ENCODE data around the gene PTPRZ1. TPM values are rescaled to one million over a fixed set of nuclear protein-coding genes. Genes with fewer than 3 reads are reported as not detected.

Gene PTPRZ1
- total and polyA plus RNA-seq, 10 of the 15 experiments (the other 5 are each of a cell fraction or from before 2014, with no cell fraction given): 0.05 to 0.21 (median 0.11) TPM; not detected in 7

DNA sequence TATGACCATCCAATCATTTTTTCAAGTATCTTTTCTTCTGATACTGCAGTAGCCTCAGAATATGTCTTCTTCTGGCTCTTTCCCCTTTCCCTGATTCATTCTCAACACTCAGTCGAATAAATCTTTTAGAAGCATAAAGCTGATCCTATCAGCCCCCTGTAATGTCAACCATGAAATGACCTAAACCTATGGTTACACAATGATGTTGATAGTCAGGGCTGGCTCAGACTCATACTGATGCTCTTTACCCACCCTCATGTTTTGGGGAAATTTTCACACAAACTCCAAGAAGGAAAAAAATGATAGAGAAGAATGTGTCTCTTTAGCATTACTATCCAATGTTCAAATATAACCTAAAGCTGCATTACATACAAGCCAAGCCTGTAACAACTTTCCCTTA is 195.1 kb downstream of the PTPRZ1 start:
- in situ Hi-C loops (cut with MboI): no loop called here
- TF ChIP-seq CBX3 (IDR thresholded peaks at IDR 0.05; ENCODE audit: borderline replicate concordance, low read depth) (no peak), RBBP5 (conservative IDR thresholded peaks at IDR 0.05) (no peak), STAT3 (IDR thresholded peaks at IDR 0.05; ENCODE audit: low read depth, low read length) (no peak), SUZ12 (IDR thresholded peaks at IDR 0.05; ENCODE audit: unreplicated experiment) (no peak), RAD51 (IDR thresholded peaks at IDR 0.05) (no peak), KDM1A (IDR thresholded peaks at IDR 0.05; ENCODE audit: borderline replicate concordance) (no peak), NRF1 (conservative IDR thresholded peaks at IDR 0.05; ENCODE audit: low read depth, low read length) (no peak), WRNIP1 (IDR thresholded peaks at IDR 0.05; ENCODE audit: borderline replicate concordance, low read depth, low read length) (no peak), ZBED1 (IDR thresholded peaks at IDR 0.05; ENCODE audit: borderline replicate concordance) (no peak), TCF7 (IDR thresholded peaks at IDR 0.05; ENCODE audit: borderline replicate concordance) (no peak), NBN (IDR thresholded peaks at IDR 0.05) (no peak), SMAD1 (IDR thresholded peaks at IDR 0.05; ENCODE audit: low read depth, partially characterized antibody) (no peak), BCL3 (IDR thresholded peaks at IDR 0.05; ENCODE audit: borderline replicate concordance, insufficient read depth, low read depth, low read length, poor library complexity, severe bottlenecking) (no peak), BCL11A (IDR thresholded peaks at IDR 0.05; ENCODE audit: low read depth, low read length) (no peak), SIX5 (IDR thresholded peaks at IDR 0.05; ENCODE audit: low read depth, low read length, severe bottlenecking) (no peak), IKZF1 (conservative IDR thresholded peaks at IDR 0.05) (no peak), NR2C1 (IDR thresholded peaks at IDR 0.05) (no peak), CHD2 (IDR thresholded peaks at IDR 0.05; ENCODE audit: borderline replicate concordance, low read depth, low read length) (no peak)
- TF ChIP-seq, protein P1, sequence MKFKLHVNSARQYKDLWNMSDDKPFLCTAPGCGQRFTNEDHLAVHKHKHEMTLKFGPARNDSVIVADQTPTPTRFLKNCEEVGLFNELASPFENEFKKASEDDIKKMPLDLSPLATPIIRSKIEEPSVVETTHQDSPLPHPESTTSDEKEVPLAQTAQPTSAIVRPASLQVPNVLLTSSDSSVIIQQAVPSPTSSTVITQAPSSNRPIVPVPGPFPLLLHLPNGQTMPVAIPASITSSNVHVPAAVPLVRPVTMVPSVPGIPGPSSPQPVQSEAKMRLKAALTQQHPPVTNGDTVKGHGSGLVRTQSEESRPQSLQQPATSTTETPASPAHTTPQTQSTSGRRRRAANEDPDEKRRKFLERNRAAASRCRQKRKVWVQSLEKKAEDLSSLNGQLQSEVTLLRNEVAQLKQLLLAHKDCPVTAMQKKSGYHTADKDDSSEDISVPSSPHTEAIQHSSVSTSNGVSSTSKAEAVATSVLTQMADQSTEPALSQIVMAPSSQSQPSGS (IDR thresholded peaks at IDR 0.05; ENCODE audit: low read length): no peak
- TF ChIP-seq, protein P2, sequence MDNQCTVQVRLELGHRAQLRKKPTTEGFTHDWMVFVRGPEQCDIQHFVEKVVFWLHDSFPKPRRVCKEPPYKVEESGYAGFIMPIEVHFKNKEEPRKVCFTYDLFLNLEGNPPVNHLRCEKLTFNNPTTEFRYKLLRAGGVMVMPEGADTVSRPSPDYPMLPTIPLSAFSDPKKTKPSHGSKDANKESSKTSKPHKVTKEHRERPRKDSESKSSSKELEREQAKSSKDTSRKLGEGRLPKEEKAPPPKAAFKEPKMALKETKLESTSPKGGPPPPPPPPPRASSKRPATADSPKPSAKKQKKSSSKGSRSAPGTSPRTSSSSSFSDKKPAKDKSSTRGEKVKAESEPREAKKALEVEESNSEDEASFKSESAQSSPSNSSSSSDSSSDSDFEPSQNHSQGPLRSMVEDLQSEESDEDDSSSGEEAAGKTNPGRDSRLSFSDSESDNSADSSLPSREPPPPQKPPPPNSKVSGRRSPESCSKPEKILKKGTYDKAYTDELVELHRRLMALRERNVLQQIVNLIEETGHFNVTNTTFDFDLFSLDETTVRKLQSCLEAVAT (IDR thresholded peaks at IDR 0.05): no peak

More for the DNA sequence above, 195.1 kb downstream of the PTPRZ1 start:
- no peak overlapping the region for H3K4me3 ChIP-seq
- intact Hi-C loops (cut with micrococcal nuclease; ENCODE audit: unreplicated experiment): no loop called here
- CTCF ChIA-PET: interaction anchor here (2.4 kb wide), 1 partner anchor 11 kb away, joined by 7 read pairs; no protein-coding TSS in a partner anchor
- no peak for DNase-seq (ENCODE audit: low read depth, low spot score)
- no peak overlapping the region for H2AFZ ChIP-seq (ENCODE audit: control insufficient read depth, low read depth, low read length)
- FAIRE-seq: no peak
- H3K79me2 ChIP-seq (ENCODE audit: control insufficient read depth, insufficient read depth, low read length): no peaks in the 10 kb centered on the region
- H3K9ac ChIP-seq (ENCODE audit: control insufficient read depth, insufficient read depth, low read length): no peak overlapping the region
- no TSS peak for BruUV-seq (replicated peaks)
- POLR2A ChIA-PET: no interaction called here
- SMC1A ChIA-PET (ENCODE audit: uncharacterized antibody, unreplicated experiment): no interaction called here
- H4K20me1 ChIP-seq (ENCODE audit: control insufficient read depth, insufficient read depth): no peaks in the 10 kb centered on the region
- WGBS (ENCODE audit: insufficient coverage, insufficient replicate concordance, low lambda C conversion rate, missing lambda C conversion rate): 0% methylated on average over 1 of the region's 1 CpG
- no peaks in the 10 kb centered on the region for H3K27me3 ChIP-seq (replicated peaks in 1 of 2; ENCODE audit: control insufficient read depth in 2 of 2, insufficient read depth in 2 of 2, low read length in 1 of 2)
- ATAC-seq: no peak
- no peak overlapping the region for H3K4me2 ChIP-seq (ENCODE audit: control insufficient read depth, insufficient read depth)
- H3K27ac ChIP-seq (ENCODE audit: control insufficient read depth, insufficient read depth): no peak overlapping the region
- H3K4me1 ChIP-seq (ENCODE audit: control insufficient read depth, insufficient read depth, low read length): no peaks in the 10 kb centered on the region
- RAD21 ChIA-PET (ENCODE audit: unreplicated experiment): no interaction called here
- H3K9me3 ChIP-seq (replicated peaks; ENCODE audit: control insufficient read depth, insufficient read depth, low read length): no peaks in the 10 kb centered on the region
- no peaks in the 10 kb centered on the region for H3K36me3 ChIP-seq (ENCODE audit: control insufficient read depth in 2 of 2, insufficient read depth in 2 of 2, low read length in 1 of 2)

All from GM12878 (cell line).